ENCODE measurements around the gene ZGPAT. TPM values are rescaled to one million over a fixed set of nuclear protein-coding genes. Genes with fewer than 3 reads are reported as not detected.

ZGPAT gene
- total and polyA plus RNA-seq, 9 of the 15 experiments (the other 6 are each of a cell fraction or from before 2014, with no cell fraction given) = 0.14 to 26.6 (median 7.4) TPM

GRCh38 chr20:63735859-63736718 is 28.2 kb downstream of the ZGPAT start, which contains the start of gene LIME1:
Gene LIME1 (plus strand): TSS chr20:63736664. CDS start chr20:63737550, 886 bp downstream.
- Histone ChIP-seq H3K9me1 (ENCODE audit: control insufficient read depth, insufficient read depth, low read length) (no peaks in the 10 kb centered on the region), H3K27me3 (ENCODE audit: control insufficient read depth in 2 of 2, insufficient read depth in 2 of 2, low read length in 2 of 2) (no peaks in the 10 kb centered on the region), H3K9ac (ENCODE audit: insufficient read depth in 1 of 2, low read depth in 2 of 2, low read length in 2 of 2) (peak within 1 kb of the TSS in 1 of 2 experiments; percentile 14; a peak in 1 of 4 replicates), H3K4me2 (ENCODE audit: insufficient read depth, low read length) (no peak within 1 kb of the TSS), H3K36me3 (ENCODE audit: control insufficient read depth, insufficient read depth, low read length) (peaks cover 55% of the 10 kb centered on the region; the same call in 2 of the 3 replicates), H4K20me1 (replicated peaks; ENCODE audit: control insufficient read depth, insufficient read depth, low read length) (peaks cover 4% of the 10 kb centered on the region; the same call in 1 of the 2 replicates), H3K79me2 (ENCODE audit: control insufficient read depth, insufficient read depth, low read length) (peaks cover 23% of the 10 kb centered on the region), H2AFZ (ENCODE audit: low read depth, low read length) (no peak within 1 kb of the TSS), H3K9me3 (replicated peaks; ENCODE audit: control insufficient read depth, insufficient read depth, low read depth, low read length) (peaks cover 4% of the 10 kb centered on the region), H3K27ac (ENCODE audit: extremely low read depth, low read depth, low read length) (no peak within 1 kb of the TSS), H3K4me3 (no peak within 1 kb of the TSS), H3K4me1 (replicated peaks in 1 of 2; ENCODE audit: control insufficient read depth in 2 of 2, insufficient read depth in 2 of 2, low read length in 2 of 2) (peaks cover 5 to 69% of the 10 kb centered on the region in 2 experiments; a peak in 4 of 5 replicates)
- CTCF ChIA-PET (ENCODE audit: low intra/inter-chr PET ratio) = no interaction called here
- in situ Hi-C loops (cut with MboI) (no loop called here), intact Hi-C loops (cut with micrococcal nuclease) (no loop called here)
- POLR2A ChIA-PET = interaction anchor here (0.5 to 1.5 kb wide), 5 partner anchors 8 to 327 kb away, joined by 3 to 6 read pairs (median 3); no protein-coding TSS in a partner anchor
- ATAC-seq (no peak), DNase-seq (ENCODE audit: extremely low read depth in 1 of 4, low spot score in 3 of 4) (peak in 3 of 4 experiments; percentile 8 to 12 (median 11)), FAIRE-seq (no peak)
- BruUV-seq (replicated peaks) = no TSS peak
- 84% methylated on average over 28 of the region's 31 CpGs for WGBS (ENCODE audit: insufficient coverage, low coverage, missing lambda C conversion rate)
- TF ChIP-seq POLR2G (IDR thresholded peaks at IDR 0.05; ENCODE audit: low read depth, low read length) (peak; percentile 29), U2AF1 (optimal IDR thresholded peaks at IDR 0.05; ENCODE audit: low read depth, low read length) (no peak), NCOA2 (IDR thresholded peaks at IDR 0.05; ENCODE audit: partially characterized antibody in 2 of 2) (no peak), SNIP1 (IDR thresholded peaks at IDR 0.05; ENCODE audit: low read depth) (no peak), BRD4 (IDR thresholded peaks at IDR 0.05) (no peak), ARHGAP35 (IDR thresholded peaks at IDR 0.05; ENCODE audit: partially characterized antibody) (no peak), SIRT6 (IDR thresholded peaks at IDR 0.05; ENCODE audit: low read depth, low read length) (no peak), NCOA1 (IDR thresholded peaks at IDR 0.05; ENCODE audit: low read depth) (no peak)
- TF ChIP-seq, protein P1, sequence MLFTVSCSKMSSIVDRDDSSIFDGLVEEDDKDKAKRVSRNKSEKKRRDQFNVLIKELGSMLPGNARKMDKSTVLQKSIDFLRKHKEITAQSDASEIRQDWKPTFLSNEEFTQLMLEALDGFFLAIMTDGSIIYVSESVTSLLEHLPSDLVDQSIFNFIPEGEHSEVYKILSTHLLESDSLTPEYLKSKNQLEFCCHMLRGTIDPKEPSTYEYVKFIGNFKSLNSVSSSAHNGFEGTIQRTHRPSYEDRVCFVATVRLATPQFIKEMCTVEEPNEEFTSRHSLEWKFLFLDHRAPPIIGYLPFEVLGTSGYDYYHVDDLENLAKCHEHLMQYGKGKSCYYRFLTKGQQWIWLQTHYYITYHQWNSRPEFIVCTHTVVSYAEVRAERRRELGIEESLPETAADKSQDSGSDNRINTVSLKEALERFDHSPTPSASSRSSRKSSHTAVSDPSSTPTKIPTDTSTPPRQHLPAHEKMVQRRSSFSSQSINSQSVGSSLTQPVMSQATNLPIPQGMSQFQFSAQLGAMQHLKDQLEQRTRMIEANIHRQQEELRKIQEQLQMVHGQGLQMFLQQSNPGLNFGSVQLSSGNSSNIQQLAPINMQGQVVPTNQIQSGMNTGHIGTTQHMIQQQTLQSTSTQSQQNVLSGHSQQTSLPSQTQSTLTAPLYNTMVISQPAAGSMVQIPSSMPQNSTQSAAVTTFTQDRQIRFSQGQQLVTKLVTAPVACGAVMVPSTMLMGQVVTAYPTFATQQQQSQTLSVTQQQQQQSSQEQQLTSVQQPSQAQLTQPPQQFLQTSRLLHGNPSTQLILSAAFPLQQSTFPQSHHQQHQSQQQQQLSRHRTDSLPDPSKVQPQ (CRISPR knock-in tag; IDR thresholded peaks at IDR 0.05; ENCODE audit: borderline replicate concordance) = no peak
